Thymus (tissue), 11 donors: ENCODE data around the gene VASN. TPM values are rescaled to one million over a fixed set of nuclear protein-coding genes. Genes with fewer than 3 reads are reported as not detected.

ENCODE experiments used
- DNase-seq, 9 donors: peaks; one replicate each; pipeline ENCODE4 v3.0.0-alpha.2; 2013; ENCODE audit warnings: low spot score in 9 of 9, low read depth in 6 of 9, missing footprints in 1 of 9
- H3K27ac ChIP-seq, 2 donors: one replicate each; pipeline ENCODE4 v1.5.1; 2013; ENCODE audit warnings: control low read depth in 1 of 2, low read depth in 1 of 2, low read length in 1 of 2, mild to moderate bottlenecking in 1 of 2, moderate library complexity in 1 of 2
- H3K27me3 ChIP-seq, 2 donors: one replicate each; pipeline ENCODE4 v1.5.1; 2013; ENCODE audit warnings: low read length in 1 of 2; ENCODE audit not compliant: control insufficient read depth in 2 of 2, insufficient read depth in 1 of 2
- H3K36me3 ChIP-seq, 2 donors: one replicate each; pipeline ENCODE4 v1.5.1; 2013; ENCODE audit warnings: low read length in 1 of 2, mild to moderate bottlenecking in 1 of 2, moderate library complexity in 1 of 2; ENCODE audit not compliant: control insufficient read depth in 2 of 2, insufficient read depth in 2 of 2
- H3K4me1 ChIP-seq, 2 donors: one replicate each; pipeline ENCODE4 v1.5.1; 2013; ENCODE audit warnings: low read length in 2 of 2; ENCODE audit not compliant: control insufficient read depth in 2 of 2, insufficient read depth in 2 of 2
- H3K4me3 ChIP-seq, 2 donors: one replicate each; pipeline ENCODE4 v1.5.1; 2013; ENCODE audit warnings: low read length in 2 of 2, control low read depth in 1 of 2, mild to moderate bottlenecking in 1 of 2
- H3K9me3 ChIP-seq, 2 donors: one replicate each; pipeline ENCODE4 v1.5.1; 2013; ENCODE audit warnings: low read length in 1 of 2, mild to moderate bottlenecking in 1 of 2; ENCODE audit not compliant: control insufficient read depth in 2 of 2, insufficient read depth in 1 of 2
- WGBS: extraction: QIAGEN DNeasy Blood & Tissue Kit; methylation state at CpG from one replicate; pipeline ENCODE4 v1.1.7; 2013; 5-methylcytosine and 5-hydroxymethylcytosine counted together
- polyA plus RNA-seq: library from polyadenylated mRNA; stranded (reverse); fragments of 200-250 nt; gene quantifications from one replicate; pipeline ENCODE4 v1.2.3, GENCODE V29; 2013
- total RNA-seq: library from RNA; stranded (reverse); fragments of 120-200 nt; gene quantifications from one replicate; pipeline ENCODE4 v1.2.4, GENCODE V29; 2013
- donor health status: healthy.

Gene VASN
- total and polyA plus RNA-seq, 2 donors = 1.2 to 3.6 TPM

DNA sequence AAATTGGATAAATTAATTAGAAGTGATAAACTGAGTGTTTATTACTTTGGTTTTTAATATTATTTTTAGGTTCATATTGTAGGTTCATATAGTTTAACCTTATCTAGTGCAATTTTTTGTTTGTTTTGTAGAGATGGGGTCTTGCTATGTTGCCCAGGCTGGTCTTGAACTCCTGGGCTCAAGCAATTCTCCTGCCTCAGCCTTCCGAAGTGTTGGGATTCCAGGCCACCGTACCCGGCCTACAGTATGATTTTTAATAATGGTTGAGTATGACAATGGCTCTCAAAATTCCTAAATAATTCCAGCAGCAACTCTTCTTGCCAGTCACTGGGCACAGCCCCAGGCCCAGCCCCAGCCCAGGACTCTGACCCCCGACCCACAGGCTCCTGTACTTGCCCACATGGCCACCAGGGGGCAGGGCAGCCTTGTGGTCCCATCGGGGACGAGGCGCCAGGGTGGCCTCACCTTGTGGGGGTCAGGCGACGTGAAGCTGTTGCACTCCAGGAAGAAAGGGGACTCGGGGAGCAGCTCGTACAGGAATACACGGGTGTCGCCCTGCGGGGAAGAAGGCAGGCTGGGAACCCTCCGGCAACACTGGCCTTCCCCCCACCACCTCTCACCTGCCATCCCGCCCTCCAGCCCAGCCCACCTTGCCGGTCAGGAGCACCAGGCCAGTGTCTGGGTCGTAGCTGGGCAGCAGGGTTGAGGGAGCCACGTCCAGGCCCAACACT lies 12.7 kb upstream of the VASN start:
- peaks cover 44 to 60% of the 10 kb centered on the region in 2 donors for H3K36me3 ChIP-seq
- peak in 6 of 9 donors; percentile 16 to 47 (median 36) for DNase-seq
- 86% methylated on average over 19 of the region's 19 CpGs for WGBS
- peaks cover 0 to 2% of the 10 kb centered on the region in 2 donors for H3K9me3 ChIP-seq
- H3K27ac ChIP-seq = no peak overlapping the region
- no peaks in the 10 kb centered on the region for H3K27me3 ChIP-seq
- no peaks in the 10 kb centered on the region for H3K4me1 ChIP-seq
- no peak overlapping the region for H3K4me3 ChIP-seq

DNA sequence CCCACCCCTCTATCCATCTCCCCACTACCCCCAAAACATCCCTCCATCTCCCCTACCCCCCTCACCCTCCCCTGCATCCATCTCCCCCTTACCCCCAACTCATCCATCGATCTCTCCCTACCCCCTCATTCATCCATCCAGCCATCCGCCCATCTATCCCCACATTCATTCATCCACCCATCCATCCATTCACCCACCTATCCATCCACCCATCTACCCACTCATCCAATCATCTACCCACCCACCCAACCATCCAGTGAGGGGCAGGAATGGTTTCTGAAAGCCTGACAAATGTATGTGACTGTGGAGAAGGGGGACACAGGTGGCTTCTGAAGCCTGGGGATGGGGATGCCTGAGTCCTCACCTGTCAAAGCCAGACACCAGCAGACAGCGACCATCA lies 11.7 kb upstream of the VASN start:
- Histone ChIP-seq H3K27me3 (no peaks in the 10 kb centered on the region), H3K9me3 (peaks cover 0 to 2% of the 10 kb centered on the region in 2 donors), H3K4me3 (no peak overlapping the region), H3K36me3 (peaks cover 43 to 62% of the 10 kb centered on the region in 2 donors), H3K27ac (no peak overlapping the region), H3K4me1 (no peaks in the 10 kb centered on the region)
- no peak for DNase-seq
- 96% methylated on average over 3 of the region's 3 CpGs for WGBS

DNA sequence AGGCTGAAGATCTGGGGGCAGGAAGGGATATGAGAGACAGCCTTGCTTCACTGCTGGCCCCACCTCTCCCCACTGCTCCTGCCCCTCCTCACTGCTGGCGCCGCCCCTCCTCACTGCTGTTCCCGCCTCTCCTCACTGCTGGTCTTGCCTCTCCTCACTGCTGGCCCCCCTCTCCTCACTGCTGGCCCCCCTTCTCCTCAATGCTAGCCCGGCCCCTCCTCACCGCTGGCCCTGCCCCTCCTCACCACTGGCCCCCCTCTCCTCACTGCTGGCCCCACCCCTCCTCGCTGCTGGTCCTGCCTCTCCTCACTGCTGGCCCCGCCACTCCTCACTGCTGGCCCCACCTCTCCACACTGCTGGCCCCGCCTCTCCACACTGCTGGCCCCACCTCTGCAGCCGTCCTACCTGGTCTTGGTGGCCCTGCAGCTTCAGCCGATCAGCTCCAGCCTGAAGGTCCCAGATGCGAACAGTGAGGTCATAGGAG lies 11.1 kb upstream of the VASN start:
- Histone ChIP-seq H3K9me3 (peaks cover 0 to 2% of the 10 kb centered on the region in 2 donors), H3K27ac (no peak overlapping the region), H3K4me1 (no peaks in the 10 kb centered on the region), H3K4me3 (no peak overlapping the region), H3K36me3 (peaks cover 43 to 64% of the 10 kb centered on the region in 2 donors), H3K27me3 (no peaks in the 10 kb centered on the region)
- no peak for DNase-seq
- WGBS = 97% methylated on average over 11 of the region's 11 CpGs

GRCh38 chr16:4361033-4361943 lies 10.4 kb upstream of the VASN start:
- Histone ChIP-seq H3K4me3 (no peak overlapping the region), H3K27me3 (no peaks in the 10 kb centered on the region), H3K27ac (no peak overlapping the region), H3K36me3 (peaks cover 45 to 67% of the 10 kb centered on the region in 2 donors), H3K9me3 (peaks cover 0 to 2% of the 10 kb centered on the region in 2 donors), H3K4me1 (no peaks in the 10 kb centered on the region)
- WGBS = 99% methylated on average over 28 of the region's 28 CpGs
- DNase-seq = no peak

- WGBS = 96% methylated on average over 12 of the region's 12 CpGs
- DNase-seq = no peak
- Histone ChIP-seq H3K27me3 (no peaks in the 10 kb centered on the region), H3K4me1 (no peaks in the 10 kb centered on the region), H3K36me3 (peaks cover 43 to 64% of the 10 kb centered on the region in 2 donors), H3K4me3 (no peak overlapping the region), H3K9me3 (peaks cover 0 to 2% of the 10 kb centered on the region in 2 donors), H3K27ac (no peak overlapping the region)
These were observed 9.7 kb upstream of the VASN start for GRCh38 chr16:4361944-4362311.

DNA sequence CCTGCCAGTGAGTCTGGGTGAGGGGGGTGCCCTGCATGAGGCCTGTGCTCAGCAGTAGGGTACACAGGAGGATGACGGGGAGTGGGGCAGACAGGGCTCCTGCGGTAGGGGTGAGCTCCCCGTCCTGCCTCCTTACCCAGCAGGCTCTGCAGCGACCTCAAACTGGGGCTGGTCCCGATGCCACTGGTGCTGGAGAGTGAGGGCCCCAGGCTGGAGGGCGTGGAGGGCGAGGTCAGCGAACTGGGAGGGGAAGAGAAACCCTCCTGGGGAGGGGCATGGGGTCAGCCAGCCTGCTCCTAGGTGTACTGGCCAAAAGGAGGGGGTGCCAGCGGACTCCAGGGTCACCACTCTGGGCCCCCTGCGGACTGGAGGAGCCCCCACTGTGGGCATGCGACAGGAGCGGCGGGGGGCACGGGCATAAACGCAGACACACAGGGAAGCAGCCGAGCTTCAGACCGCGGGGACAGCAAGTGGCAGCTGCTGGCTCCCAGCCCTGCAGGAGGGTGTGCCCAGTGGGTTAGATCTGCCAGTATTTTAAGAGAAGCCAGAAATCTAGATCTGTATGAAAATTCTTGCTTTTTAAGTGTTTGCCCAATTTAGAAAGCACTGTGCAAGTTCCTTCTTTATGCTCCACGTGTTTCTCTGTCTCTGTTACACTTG lies 9.0 kb upstream of the VASN start:
- DNase-seq = no peak
- no peak overlapping the region for H3K27ac ChIP-seq
- H3K9me3 ChIP-seq = peaks cover 0 to 2% of the 10 kb centered on the region in 2 donors
- 95% methylated on average over 19 of the region's 19 CpGs for WGBS
- peaks cover 42 to 60% of the 10 kb centered on the region in 2 donors for H3K36me3 ChIP-seq
- no peaks in the 10 kb centered on the region for H3K4me1 ChIP-seq
- H3K4me3 ChIP-seq = no peak overlapping the region
- H3K27me3 ChIP-seq = no peaks in the 10 kb centered on the region

GRCh38 chr16:4364196-4365013 lies 7.2 kb upstream of the VASN start:
- no peak for DNase-seq
- H3K4me1 ChIP-seq = no peaks in the 10 kb centered on the region
- no peak overlapping the region for H3K4me3 ChIP-seq
- peaks cover 0 to 2% of the 10 kb centered on the region in 2 donors for H3K9me3 ChIP-seq
- WGBS = 96% methylated on average over 37 of the region's 37 CpGs
- no peak overlapping the region for H3K27ac ChIP-seq
- H3K27me3 ChIP-seq = no peaks in the 10 kb centered on the region
- peaks cover 36 to 51% of the 10 kb centered on the region in 2 donors for H3K36me3 ChIP-seq

- Histone ChIP-seq H3K4me3 (no peak overlapping the region), H3K27ac (no peak overlapping the region), H3K4me1 (peaks cover 0 to 3% of the 10 kb centered on the region in 2 donors), H3K27me3 (no peaks in the 10 kb centered on the region), H3K9me3 (peaks cover 0 to 2% of the 10 kb centered on the region in 2 donors), H3K36me3 (peaks cover 35 to 47% of the 10 kb centered on the region in 2 donors)
- DNase-seq = no peak
- 96% methylated on average over 10 of the region's 10 CpGs for WGBS
These were observed 6.6 kb upstream of the VASN start for GRCh38 chr16:4365014-4365406.
